ENCODE results near the gene C2CD4D.
"Not testable (repeated sequence)": the region's sequence is repeated elsewhere in the genome, so short reads cannot be mapped to it uniquely, and the experiment has no call there.

C2CD4D gene

GRCh38 chr1:151858030-151858746, 18.6 kb upstream of the C2CD4D start:
- no peak overlapping the region for H3K4me3 ChIP-seq (ENCODE audit: severe bottlenecking)
- H3K27me3 ChIP-seq (ENCODE audit: insufficient read depth, poor library complexity, severe bottlenecking): no peaks in the 10 kb centered on the region
- DNase-seq (ENCODE audit: low spot score) (no peak), ATAC-seq (ENCODE audit: low read depth) (peak; percentile 43)
- TF ChIP-seq, protein P1, sequence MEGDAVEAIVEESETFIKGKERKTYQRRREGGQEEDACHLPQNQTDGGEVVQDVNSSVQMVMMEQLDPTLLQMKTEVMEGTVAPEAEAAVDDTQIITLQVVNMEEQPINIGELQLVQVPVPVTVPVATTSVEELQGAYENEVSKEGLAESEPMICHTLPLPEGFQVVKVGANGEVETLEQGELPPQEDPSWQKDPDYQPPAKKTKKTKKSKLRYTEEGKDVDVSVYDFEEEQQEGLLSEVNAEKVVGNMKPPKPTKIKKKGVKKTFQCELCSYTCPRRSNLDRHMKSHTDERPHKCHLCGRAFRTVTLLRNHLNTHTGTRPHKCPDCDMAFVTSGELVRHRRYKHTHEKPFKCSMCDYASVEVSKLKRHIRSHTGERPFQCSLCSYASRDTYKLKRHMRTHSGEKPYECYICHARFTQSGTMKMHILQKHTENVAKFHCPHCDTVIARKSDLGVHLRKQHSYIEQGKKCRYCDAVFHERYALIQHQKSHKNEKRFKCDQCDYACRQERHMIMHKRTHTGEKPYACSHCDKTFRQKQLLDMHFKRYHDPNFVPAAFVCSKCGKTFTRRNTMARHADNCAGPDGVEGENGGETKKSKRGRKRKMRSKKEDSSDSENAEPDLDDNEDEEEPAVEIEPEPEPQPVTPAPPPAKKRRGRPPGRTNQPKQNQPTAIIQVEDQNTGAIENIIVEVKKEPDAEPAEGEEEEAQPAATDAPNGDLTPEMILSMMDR (IDR thresholded peaks at IDR 0.05; ENCODE audit: poor library complexity, severe bottlenecking): no peak
- H3K9me3 ChIP-seq (ENCODE audit: severe bottlenecking): no peaks in the 10 kb centered on the region
- H3K4me1 ChIP-seq (ENCODE audit: insufficient read depth, poor library complexity, severe bottlenecking): peaks cover 12% of the 10 kb centered on the region
- no peaks in the 10 kb centered on the region for H3K36me3 ChIP-seq (ENCODE audit: low read depth)
- peak overlapping the region; percentile 24 for H3K27ac ChIP-seq (ENCODE audit: poor library complexity, severe bottlenecking)

GRCh38 chr1:151855933-151856332, 16.3 kb upstream of the C2CD4D start:
- no peak overlapping the region for H3K4me3 ChIP-seq (ENCODE audit: severe bottlenecking)
- ATAC-seq (ENCODE audit: low read depth) (no peak), DNase-seq (ENCODE audit: low spot score) (no peak)
- H3K27ac ChIP-seq (ENCODE audit: poor library complexity, severe bottlenecking): no peak overlapping the region
- TF ChIP-seq, protein P1 (IDR thresholded peaks at IDR 0.05; ENCODE audit: poor library complexity, severe bottlenecking): no peak
- H3K27me3 ChIP-seq (ENCODE audit: insufficient read depth, poor library complexity, severe bottlenecking): no peaks in the 10 kb centered on the region
- no peaks in the 10 kb centered on the region for H3K9me3 ChIP-seq (ENCODE audit: severe bottlenecking)
- H3K4me1 ChIP-seq (ENCODE audit: insufficient read depth, poor library complexity, severe bottlenecking): peaks cover 12% of the 10 kb centered on the region
- H3K36me3 ChIP-seq (ENCODE audit: low read depth): no peaks in the 10 kb centered on the region

DNA sequence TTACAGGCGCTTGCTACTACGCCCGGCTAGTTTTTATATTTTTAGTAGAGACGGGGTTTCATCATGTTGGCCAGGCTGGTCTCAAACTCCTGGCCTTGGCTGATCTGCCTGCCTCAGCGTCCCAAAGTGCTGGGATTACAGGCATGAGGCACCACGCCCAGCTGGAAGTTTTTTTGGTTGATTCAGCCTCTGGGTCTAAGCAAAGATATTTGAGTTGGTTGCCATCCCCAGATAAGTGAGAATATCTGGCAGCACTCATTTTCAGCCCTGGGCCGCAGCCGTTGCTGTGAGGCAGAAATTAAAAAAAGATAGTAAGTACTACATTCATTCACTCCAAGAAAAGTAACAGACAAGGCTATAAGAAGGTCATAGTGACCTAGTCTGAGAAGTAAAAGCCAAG, 15.9 kb upstream of the C2CD4D start:
- not testable (repeated sequence) for H3K27ac ChIP-seq (ENCODE audit: poor library complexity, severe bottlenecking); H3K4me3 ChIP-seq (ENCODE audit: severe bottlenecking); DNase-seq (ENCODE audit: low spot score); H3K27me3 ChIP-seq (ENCODE audit: insufficient read depth, poor library complexity, severe bottlenecking); H3K9me3 ChIP-seq (ENCODE audit: severe bottlenecking); ATAC-seq (ENCODE audit: low read depth); H3K36me3 ChIP-seq (ENCODE audit: low read depth)
- H3K4me1 ChIP-seq (ENCODE audit: insufficient read depth, poor library complexity, severe bottlenecking): peaks cover 12% of the 10 kb centered on the region

DNA sequence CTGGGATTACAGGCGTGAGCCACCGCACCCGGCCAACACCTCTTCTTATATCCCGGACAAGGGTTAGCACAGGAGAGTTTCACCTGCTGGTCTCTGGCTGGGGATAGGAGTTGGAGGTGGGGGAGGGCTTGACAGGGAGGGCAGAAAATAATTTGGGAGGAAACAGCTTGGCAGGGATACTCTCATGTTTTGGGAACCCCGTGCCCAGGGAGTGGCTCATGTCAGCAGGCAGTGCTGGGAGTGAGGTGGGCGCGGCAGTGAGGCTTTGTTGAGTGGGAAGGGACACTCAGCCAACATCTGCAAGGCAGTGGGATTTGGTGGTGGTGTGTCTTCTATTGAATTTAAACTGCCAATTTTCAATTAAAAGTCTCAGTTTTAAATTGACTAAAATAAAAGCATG, 15.0 kb upstream of the C2CD4D start:
- ATAC-seq (ENCODE audit: low read depth) (no peak), DNase-seq (ENCODE audit: low spot score) (no peak)
- TF ChIP-seq, protein P1 (IDR thresholded peaks at IDR 0.05; ENCODE audit: poor library complexity, severe bottlenecking): no peak
- no peaks in the 10 kb centered on the region for H3K9me3 ChIP-seq (ENCODE audit: severe bottlenecking)
- no peak overlapping the region for H3K27ac ChIP-seq (ENCODE audit: poor library complexity, severe bottlenecking)
- H3K4me1 ChIP-seq (ENCODE audit: insufficient read depth, poor library complexity, severe bottlenecking): peaks cover 12% of the 10 kb centered on the region
- H3K27me3 ChIP-seq (ENCODE audit: insufficient read depth, poor library complexity, severe bottlenecking): no peaks in the 10 kb centered on the region
- H3K4me3 ChIP-seq (ENCODE audit: severe bottlenecking): no peak overlapping the region
- no peaks in the 10 kb centered on the region for H3K36me3 ChIP-seq (ENCODE audit: low read depth)

DNA sequence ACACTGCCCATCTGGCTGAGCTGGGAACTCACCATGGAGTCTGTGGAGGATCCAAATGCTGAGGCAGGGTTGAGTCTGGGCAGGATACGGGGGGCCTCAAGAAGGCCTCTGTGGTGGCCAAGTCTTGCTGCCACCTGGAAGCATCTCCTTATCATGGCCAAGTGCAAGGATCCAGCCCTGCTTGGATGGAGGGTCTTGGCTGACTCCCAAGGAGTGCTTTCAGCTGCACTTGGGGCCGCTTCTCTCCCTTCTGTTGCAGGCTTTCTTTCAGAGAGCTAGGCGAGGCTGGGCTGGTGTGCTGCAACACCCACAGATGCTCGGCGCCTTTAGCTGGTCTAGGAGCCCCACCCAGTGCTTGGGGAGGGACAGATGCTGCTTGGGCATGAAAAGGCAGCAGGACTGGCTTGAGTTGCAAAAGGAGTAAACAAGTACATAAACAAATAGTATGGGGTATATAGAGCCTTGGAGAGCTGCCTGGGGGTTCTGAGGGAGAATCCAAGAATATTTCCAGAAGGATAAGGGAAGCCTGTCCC, 13.9 kb upstream of the C2CD4D start, which contains the start of gene THEM5:
THEM5 (minus strand) TSS at position 302 of the 533 bp plus-strand sequence; CDS start at position 155, 147 bp downstream.
- H3K9me3 ChIP-seq (ENCODE audit: severe bottlenecking): no peaks in the 10 kb centered on the region
- DNase-seq (ENCODE audit: low spot score): no peak
- TF ChIP-seq, protein P1 (IDR thresholded peaks at IDR 0.05; ENCODE audit: poor library complexity, severe bottlenecking): no peak
- peaks cover 8% of the 10 kb centered on the region for H3K4me1 ChIP-seq (ENCODE audit: insufficient read depth, poor library complexity, severe bottlenecking)
- H3K27ac ChIP-seq (ENCODE audit: poor library complexity, severe bottlenecking): no peak within 1 kb of the TSS
- no peaks in the 10 kb centered on the region for H3K36me3 ChIP-seq (ENCODE audit: low read depth)
- H3K4me3 ChIP-seq (ENCODE audit: severe bottlenecking): no peak within 1 kb of the TSS
- ATAC-seq (ENCODE audit: low read depth): no peak; the same call in 2 of the 3 replicates
- no peaks in the 10 kb centered on the region for H3K27me3 ChIP-seq (ENCODE audit: insufficient read depth, poor library complexity, severe bottlenecking)

Data from RWPE2 (cell line).